ENCODE data around the gene EVC2. TPM values are rescaled to one million over a fixed set of nuclear protein-coding genes. Genes with fewer than 3 reads are reported as not detected.

Gene EVC2
- total RNA-seq, result 10 to 100 TPM in 2 of 4 donors, 1 to 10 TPM in 2; 7.8 to 22.2 (median 9.9) TPM

- Histone ChIP-seq H3K36me3 (no peaks in the 10 kb centered on the region), H3K4me3 (peak within 1 kb of the TSS; percentile 69), H3K4me1 (peaks cover 67% of the 10 kb centered on the region), H3K27me3 (no peaks in the 10 kb centered on the region), H3K27ac (peak within 1 kb of the TSS; percentile 85), H3K9me3 (no peaks in the 10 kb centered on the region)
- DNase-seq (ENCODE audit: low spot score in 2 of 2), result peak; percentile 88 to 90
- no peak for TF ChIP-seq EP300 (IDR thresholded peaks at IDR 0.05)
- no peak for TF ChIP-seq POLR2AphosphoS5 (IDR thresholded peaks at IDR 0.05)
- peak in 1 of 2 donors; percentile 44 for TF ChIP-seq POLR2A (IDR thresholded peaks at IDR 0.05)
- TF ChIP-seq CTCF (IDR thresholded peaks at IDR 0.05), result no peak
- WGBS, result 4% methylated on average over 34 of the region's 57 CpGs
These were observed at the start of gene EVC2 for GRCh38 chr4:5708449-5709206. EVC2 (minus strand) TSS chr4:5708559; CDS start chr4:5708513, 46 bp downstream.

GRCh38 chr4:5757954-5758353 is 49.6 kb upstream of the EVC2 start:
- Histone ChIP-seq H3K9me3 (no peaks in the 10 kb centered on the region), H3K36me3 (peaks cover 43% of the 10 kb centered on the region), H3K4me3 (no peak overlapping the region), H3K27ac (no peak overlapping the region), H3K4me1 (peaks cover 9% of the 10 kb centered on the region), H3K27me3 (no peaks in the 10 kb centered on the region)
- WGBS, result 91% methylated on average over 10 of the region's 10 CpGs
- DNase-seq (ENCODE audit: low spot score in 2 of 2), result no peak
- no peak for TF ChIP-seq EP300 (IDR thresholded peaks at IDR 0.05)
- TF ChIP-seq POLR2AphosphoS5 (IDR thresholded peaks at IDR 0.05), result no peak
- no peak for TF ChIP-seq POLR2A (IDR thresholded peaks at IDR 0.05)
- no peak for TF ChIP-seq CTCF (IDR thresholded peaks at IDR 0.05)

- peaks cover 47% of the 10 kb centered on the region for H3K36me3 ChIP-seq
- H3K4me3 ChIP-seq, result no peak overlapping the region
- H3K27me3 ChIP-seq, result no peaks in the 10 kb centered on the region
- no peaks in the 10 kb centered on the region for H3K9me3 ChIP-seq
- no peak for DNase-seq (ENCODE audit: low spot score in 2 of 2)
- 94% methylated on average over 3 of the region's 4 CpGs for WGBS
- no peak overlapping the region for H3K27ac ChIP-seq
- TF ChIP-seq CTCF (IDR thresholded peaks at IDR 0.05) (no peak), POLR2A (IDR thresholded peaks at IDR 0.05) (no peak), POLR2AphosphoS5 (IDR thresholded peaks at IDR 0.05) (no peak), EP300 (IDR thresholded peaks at IDR 0.05) (no peak)
- peaks cover 9% of the 10 kb centered on the region for H3K4me1 ChIP-seq
These were observed 49.2 kb upstream of the EVC2 start for GRCh38 chr4:5757536-5757935.

GRCh38 chr4:5757091-5757490 is 48.7 kb upstream of the EVC2 start:
- WGBS, result 93% methylated on average over 3 of the region's 7 CpGs
- no peak overlapping the region for H3K4me3 ChIP-seq
- H3K27me3 ChIP-seq, result no peaks in the 10 kb centered on the region
- TF ChIP-seq CTCF (IDR thresholded peaks at IDR 0.05), result no peak
- TF ChIP-seq POLR2A (IDR thresholded peaks at IDR 0.05), result no peak
- no peak for TF ChIP-seq POLR2AphosphoS5 (IDR thresholded peaks at IDR 0.05)
- no peak for TF ChIP-seq EP300 (IDR thresholded peaks at IDR 0.05)
- H3K27ac ChIP-seq, result no peak overlapping the region
- H3K9me3 ChIP-seq, result no peaks in the 10 kb centered on the region
- peaks cover 9% of the 10 kb centered on the region for H3K4me1 ChIP-seq
- H3K36me3 ChIP-seq, result peaks cover 48% of the 10 kb centered on the region
- no peak for DNase-seq (ENCODE audit: low spot score in 2 of 2)

GRCh38 chr4:5756271-5756670 is 47.9 kb upstream of the EVC2 start:
- DNase-seq (ENCODE audit: low spot score in 2 of 2), result no peak
- Histone ChIP-seq H3K27ac (no peak overlapping the region), H3K36me3 (peaks cover 48% of the 10 kb centered on the region), H3K27me3 (no peaks in the 10 kb centered on the region), H3K9me3 (no peaks in the 10 kb centered on the region), H3K4me1 (peaks cover 9% of the 10 kb centered on the region), H3K4me3 (no peak overlapping the region)
- 97% methylated on average over 9 of the region's 9 CpGs for WGBS
- TF ChIP-seq POLR2AphosphoS5 (IDR thresholded peaks at IDR 0.05) (no peak), EP300 (IDR thresholded peaks at IDR 0.05) (no peak), CTCF (IDR thresholded peaks at IDR 0.05) (no peak), POLR2A (IDR thresholded peaks at IDR 0.05) (no peak)
